Cardiac septum (tissue), 1 donor: ENCODE measurements around the gene C10orf67. TPM values are rescaled to one million over a fixed set of nuclear protein-coding genes. Genes with fewer than 3 reads are reported as not detected.
"Not testable (repeated sequence)": the region's sequence is repeated elsewhere in the genome, so short reads cannot be mapped to it uniquely, and the experiment has no call there.

Source experiments
- DNase-seq: peaks from one replicate; pipeline ENCODE4 v3.0.0-alpha.2; 2020; ENCODE audit warnings: low spot score
- intact Hi-C: fragments of 100-400 bp; cut with DNase I; formaldehyde crosslinking; loops from one replicate; pipeline ENCODE4 v1.14.0; 2022
- total RNA-seq: library from RNA; stranded (reverse); fragmentation: NEBNext Ultra II Directional; extraction: Animal tissue kit (Norgen Biotek cat#: 25700); gene quantifications from one replicate; pipeline ENCODE4 v1.2.1, GENCODE V29; 2021
- donor health status: DM: no; HTN: no; CAD: no.

C10orf67 gene
- total RNA-seq, 1 donor from 2014 or later = 0.35 TPM

DNA sequence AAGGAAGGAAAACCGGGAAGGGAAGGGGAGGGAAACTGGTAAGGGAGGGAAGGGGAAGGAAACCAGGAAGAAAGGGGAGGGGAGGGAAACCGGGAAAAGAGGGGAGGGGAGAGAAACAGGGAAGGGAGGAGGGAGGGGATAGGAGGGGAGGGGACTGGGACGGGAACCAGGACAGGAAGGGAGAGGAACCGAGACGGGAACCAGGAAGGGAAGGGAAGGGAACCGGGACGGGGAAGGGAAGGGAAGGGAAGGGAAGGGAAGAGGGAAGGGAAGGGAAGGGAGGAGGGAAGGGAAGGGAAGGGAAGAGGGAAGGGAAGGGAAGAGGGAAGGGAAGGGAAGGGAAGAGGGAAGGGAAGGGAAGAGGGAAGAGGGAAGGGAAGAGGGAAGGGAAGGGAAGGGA, 13.6 kb downstream of the C10orf67 start:
- no peak for DNase-seq
- intact Hi-C loops = no loop called here

DNA sequence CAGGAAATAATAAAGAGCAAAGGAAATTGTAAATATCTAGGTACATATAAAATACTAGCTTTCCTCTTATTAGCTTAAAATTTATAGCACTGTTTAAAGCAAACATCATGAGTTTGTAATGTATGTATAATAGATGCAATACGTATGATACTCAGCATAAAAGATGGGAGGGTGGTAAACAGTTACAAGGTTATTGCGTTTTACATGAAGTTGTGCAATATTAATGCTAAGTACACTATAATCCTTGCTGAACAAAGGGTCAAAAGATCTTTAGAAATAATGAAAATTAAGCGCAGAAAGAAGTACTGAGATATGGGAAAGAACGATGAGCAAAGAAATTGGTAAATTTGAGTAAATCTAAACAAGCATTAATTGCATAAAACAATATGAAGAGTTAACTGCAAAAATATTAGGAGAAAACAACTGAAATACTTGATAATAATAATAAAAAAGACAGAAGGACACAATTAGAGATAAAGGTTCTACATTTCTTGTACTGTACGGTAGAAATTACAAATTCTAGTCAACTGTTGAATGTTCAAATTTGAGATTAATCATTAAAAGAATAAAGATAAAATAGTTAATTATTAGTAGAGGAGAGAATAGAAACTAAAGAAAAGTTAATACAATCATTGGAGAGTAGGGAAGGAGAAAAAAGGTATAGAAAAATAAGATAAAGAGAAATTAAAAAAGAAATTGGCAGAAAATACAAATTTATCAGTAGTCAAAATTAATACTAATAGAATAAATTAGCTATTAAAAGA, 17.9 kb downstream of the C10orf67 start:
- DNase-seq = no peak
- intact Hi-C loops = no loop called here

DNA sequence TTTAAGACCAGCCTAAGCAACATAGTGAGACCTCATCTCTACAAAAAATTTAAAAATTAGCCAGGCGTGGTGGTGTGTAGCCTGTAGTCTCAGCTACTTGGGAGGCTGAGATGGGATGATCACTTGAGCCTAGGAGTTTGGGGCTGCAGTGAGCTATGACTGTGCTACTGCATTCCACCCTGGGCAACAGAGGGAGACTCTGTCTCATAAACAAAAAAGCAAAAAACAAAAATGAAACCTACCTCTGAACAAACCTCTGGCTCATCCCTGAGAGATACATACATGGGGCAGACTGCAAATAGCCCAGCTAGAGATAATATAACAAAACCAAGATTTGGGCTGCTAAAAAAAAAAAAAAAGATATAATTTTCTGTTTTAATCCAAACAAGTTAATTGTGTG, 19.5 kb downstream of the C10orf67 start:
- intact Hi-C loops = no loop called here
- DNase-seq = no peak

DNA sequence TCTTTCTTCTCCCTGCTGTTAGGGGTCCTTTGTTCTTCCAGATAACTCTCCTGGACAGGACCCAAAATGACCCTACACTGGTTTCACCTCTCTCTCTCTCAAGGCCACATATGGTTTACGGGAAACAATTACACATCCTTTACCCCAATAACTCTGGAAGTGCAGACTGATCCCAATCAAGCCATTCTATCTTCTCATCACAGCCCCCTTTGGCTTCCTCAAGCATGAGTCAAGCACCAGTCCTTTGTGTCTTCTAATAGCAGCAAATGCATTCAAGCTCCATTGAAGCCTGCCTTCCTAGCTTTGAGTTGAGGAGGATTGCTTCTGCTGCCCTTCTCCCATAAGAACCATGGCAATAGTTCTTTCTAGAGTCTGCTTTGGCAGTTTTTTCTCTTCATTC, 20.2 kb downstream of the C10orf67 start:
- no peak for DNase-seq
- intact Hi-C loops = no loop called here

DNA sequence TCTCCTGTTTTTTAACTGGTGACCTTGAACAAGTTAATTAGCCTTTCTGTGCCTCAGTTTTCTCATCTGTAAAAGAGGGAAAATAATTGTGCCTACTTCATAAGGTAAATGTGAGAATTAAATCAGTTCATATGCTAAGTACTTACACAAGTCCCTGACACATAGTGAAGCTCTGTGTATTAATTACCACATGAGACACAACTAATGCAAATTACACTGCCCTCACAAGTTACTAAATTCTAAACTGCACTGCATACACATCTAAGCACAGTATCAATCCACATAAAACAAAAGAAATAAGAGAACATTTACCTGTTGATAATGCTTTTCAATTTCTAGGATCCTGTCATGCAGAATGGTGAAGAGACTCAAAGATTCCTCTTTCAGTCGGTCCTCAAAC, 22.5 kb downstream of the C10orf67 start:
- intact Hi-C loops = no loop called here
- DNase-seq = no peak

DNA sequence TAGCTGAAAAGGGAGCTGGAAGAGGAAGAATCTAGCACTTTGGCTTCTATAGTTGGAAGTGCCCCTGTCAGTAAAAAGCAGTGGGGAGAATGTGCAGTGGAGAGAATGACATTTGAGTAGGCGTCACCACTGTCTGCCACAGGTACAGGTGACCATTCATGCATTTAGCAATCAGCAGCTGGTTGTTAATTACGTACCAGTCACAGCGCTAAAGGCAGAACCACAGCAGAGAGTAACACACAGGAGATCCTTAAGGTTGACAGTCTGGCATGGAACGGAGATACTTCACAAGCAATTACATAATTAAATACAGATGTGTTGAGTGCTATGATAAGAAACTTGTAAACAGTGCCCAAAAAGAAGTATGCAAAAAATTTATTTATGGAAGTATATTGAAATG, 24.8 kb downstream of the C10orf67 start:
- no peak for DNase-seq
- intact Hi-C loops = loop anchor here (10.0 kb wide), 1 partner anchor 385 kb away; no protein-coding TSS in a partner anchor

DNA sequence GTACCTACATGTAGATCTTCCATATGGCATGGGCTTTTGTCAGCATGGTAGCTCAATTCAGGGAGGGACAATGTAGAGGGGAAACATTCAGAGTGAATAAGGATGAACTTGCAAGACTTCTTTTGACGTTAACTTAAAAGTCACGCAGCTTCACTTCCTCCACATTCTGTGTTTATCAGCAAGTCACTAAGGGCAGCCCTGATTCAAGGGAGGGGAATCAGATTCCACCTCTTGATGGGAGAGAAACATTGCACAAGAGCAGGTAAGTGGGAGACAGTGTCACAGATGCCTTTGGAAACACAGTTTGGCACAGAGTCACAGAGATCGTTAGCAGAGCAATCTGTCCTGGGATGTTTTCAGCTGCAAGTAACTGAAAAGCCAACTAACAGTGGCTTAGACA, 26.2 kb downstream of the C10orf67 start:
- intact Hi-C loops = loop anchor here (10.0 kb wide), 1 partner anchor 386 kb away; no protein-coding TSS in a partner anchor
- no peak for DNase-seq

DNA sequence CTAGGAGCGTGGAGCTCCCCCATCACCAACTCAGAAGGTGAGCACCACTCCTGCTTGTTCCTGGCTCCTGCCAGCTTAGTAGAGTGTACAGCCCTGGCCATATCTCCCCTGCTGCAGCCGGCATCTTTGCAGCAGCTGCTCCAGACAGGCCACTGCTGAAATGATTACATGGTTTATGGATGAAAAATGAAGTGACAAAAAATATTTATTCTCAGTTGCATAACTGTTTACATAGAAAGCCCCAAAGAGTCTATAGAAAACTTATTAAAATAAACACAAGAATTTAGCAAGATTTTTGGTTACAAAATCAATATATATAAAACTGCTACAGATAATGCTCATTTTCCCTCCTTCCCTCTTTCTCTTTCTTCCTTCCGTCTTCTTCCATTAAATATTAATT, 27.2 kb downstream of the C10orf67 start:
- no peak for DNase-seq

DNA sequence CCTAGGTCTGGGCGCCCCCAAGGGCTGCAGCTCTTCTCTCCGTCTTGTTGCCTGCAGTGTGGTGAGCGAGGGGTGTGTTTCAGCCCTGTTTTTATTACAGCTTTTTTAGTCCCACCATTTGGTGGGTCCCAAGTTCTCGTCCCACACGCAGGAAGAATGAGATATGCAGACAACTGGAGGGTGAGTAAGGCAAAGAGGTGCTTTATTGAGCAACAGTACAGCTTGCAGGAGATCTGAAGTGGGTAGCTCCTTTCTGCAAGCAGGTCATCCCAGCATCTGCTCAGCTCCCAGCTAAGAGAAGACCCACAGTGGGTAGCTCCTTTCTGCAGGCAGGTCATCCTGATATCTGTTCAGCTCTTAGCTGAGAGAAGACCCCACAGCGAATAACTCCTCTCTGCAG, 28.2 kb downstream of the C10orf67 start:
- intact Hi-C loops = loop anchor here (2.0 to 10.0 kb wide), 2 partner anchors 208 to 388 kb away; no protein-coding TSS in a partner anchor
- no peak for DNase-seq

More for the DNA sequence above, 27.2 kb downstream of the C10orf67 start:
- intact Hi-C loops = loop anchor here (2.0 to 10.0 kb wide), 2 partner anchors 207 to 387 kb away; no protein-coding TSS in a partner anchor

DNA sequence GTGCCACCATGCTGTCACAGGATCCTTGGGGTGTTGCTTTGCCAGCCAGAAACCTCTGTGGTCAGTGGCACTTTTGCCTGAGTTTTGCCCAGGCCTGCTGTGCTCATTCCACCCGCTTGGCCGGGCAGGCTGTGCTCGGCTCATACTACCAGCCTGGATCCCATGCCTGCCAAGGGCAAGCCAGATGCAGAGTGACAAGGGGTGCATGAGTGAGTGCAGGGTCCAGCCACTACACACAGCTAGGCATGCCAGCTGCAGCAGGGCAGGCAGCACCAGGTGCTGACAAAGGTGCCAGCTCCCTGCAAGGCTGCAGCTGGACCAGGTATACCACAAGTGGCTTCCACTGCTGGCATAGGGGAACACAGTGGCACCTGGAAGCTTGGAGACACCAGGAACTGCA, 28.6 kb downstream of the C10orf67 start:
- DNase-seq = no peak
- intact Hi-C loops = loop anchor here (2.0 to 10.0 kb wide), 2 partner anchors 209 to 389 kb away; no protein-coding TSS in a partner anchor

DNA sequence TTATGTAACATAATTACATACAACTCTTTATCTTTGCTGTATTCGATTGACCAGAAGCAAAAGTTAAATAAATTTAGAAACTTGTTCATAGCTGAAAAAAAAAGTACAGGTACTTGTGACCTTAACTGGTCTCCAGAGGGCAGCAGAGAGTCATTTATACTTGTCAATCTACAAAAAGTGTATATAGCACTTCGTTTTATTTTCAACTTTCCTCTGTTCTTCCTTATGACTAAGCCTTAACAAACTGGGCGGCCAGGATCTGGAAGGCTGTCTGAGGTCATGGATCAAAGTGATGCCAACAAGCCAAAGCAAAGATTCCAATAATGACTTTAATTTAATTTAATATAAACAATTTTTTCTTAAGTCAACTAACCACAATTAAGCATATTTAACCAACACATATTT, 29.8 kb downstream of the C10orf67 start:
- intact Hi-C loops = loop anchor here (5.0 to 10.0 kb wide), 2 partner anchors 342 to 390 kb away; no protein-coding TSS in a partner anchor
- DNase-seq = no peak

DNA sequence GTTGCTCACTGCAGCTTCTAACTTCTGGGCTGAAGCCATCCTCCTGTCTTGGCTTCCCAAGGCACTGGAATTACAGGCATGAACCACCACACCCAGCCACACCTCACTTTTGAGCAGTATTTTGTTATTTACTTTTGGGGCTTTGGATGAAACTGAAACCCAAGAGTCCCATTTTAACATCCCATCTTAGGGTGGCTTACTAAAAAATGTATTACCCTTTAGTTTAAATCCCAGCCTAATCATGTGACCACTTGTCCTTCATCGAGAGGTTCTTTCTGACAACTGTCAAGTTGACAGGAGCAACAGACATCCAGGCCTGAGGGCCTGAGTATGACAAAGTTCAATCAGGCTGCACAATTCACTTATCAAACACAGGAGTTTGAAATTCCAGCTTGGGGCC, 33.6 kb downstream of the C10orf67 start:
- DNase-seq = no peak
- intact Hi-C loops = loop anchor here (5.0 to 10.0 kb wide), 2 partner anchors 346 to 394 kb away; no protein-coding TSS in a partner anchor

DNA sequence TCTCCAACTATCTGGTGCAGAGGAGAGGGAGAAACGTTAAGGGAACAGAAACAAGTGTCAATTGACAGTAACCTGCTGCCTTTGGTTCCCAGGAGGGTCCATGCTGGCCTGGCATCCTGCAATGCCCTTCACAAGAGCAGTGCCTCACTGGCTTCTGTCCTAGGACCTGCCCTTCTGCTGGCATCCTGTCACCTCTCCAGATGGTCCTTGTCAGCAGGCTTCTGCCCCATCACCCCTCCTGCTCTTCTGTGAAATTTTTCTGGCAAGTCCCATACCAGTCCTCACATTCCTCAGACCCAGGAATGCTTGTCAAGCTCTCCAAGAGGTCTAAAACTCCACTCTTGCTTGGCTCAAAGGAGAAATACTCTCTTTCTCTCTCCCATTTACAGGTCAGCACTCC, 34.2 kb downstream of the C10orf67 start:
- DNase-seq = no peak
- intact Hi-C loops = loop anchor here (5.0 to 10.0 kb wide), 2 partner anchors 347 to 394 kb away; no protein-coding TSS in a partner anchor

DNA sequence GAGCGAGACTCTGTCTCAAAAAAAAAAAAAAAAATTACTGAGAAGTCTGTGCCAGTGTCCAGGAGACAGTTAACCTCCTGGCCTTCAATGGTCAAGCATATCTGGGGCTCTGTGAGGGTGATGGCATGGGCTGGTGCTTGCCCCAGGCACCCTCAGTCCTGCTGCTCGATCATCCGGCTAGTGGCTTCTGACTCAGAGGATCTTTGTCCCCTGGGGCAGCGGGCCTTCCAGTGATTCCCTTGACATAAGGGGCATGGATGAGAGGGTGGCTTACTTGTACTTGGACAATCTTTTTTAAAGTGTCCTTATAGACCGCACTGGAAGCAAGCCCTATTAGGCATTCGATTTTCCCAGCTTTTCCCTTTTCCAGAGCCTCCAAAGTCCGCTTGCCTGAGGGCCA, 44.6 kb downstream of the C10orf67 start:
- not testable (repeated sequence) for DNase-seq
- intact Hi-C loops = loop anchor here (10.0 kb wide), 1 partner anchor 135 kb away; no protein-coding TSS in a partner anchor

DNA sequence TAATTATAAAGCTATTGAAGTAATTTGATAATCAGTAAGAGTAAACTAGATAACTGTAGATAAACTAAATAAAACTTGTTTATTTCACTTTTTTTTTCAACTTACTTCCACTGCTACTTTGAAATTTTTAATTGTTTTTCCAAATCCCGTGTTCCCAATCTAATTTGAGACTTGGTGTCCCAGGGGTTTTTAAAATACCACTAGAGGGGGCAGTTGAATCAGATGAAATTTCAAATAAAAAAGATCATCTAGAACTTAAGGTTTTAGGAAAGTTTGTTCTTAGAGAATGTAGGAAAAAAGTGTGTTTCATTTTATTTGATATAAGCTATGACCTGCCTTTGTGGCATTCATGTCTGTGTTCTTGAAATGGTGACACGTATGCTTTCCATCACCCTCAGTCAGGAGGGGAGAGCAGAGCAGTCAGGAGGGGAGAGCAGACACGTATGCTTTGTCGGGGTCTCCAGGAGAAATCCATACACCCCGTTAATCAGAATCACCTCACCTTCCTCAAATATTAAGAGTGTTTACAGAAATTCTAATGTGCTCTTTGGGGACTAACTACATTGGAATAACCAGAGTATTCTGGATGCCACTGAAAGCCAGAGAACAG, 49.9 kb downstream of the C10orf67 start:
- DNase-seq = no peak
- intact Hi-C loops = loop anchor here (10.0 kb wide), 1 partner anchor 130 kb away; no protein-coding TSS in a partner anchor

DNA sequence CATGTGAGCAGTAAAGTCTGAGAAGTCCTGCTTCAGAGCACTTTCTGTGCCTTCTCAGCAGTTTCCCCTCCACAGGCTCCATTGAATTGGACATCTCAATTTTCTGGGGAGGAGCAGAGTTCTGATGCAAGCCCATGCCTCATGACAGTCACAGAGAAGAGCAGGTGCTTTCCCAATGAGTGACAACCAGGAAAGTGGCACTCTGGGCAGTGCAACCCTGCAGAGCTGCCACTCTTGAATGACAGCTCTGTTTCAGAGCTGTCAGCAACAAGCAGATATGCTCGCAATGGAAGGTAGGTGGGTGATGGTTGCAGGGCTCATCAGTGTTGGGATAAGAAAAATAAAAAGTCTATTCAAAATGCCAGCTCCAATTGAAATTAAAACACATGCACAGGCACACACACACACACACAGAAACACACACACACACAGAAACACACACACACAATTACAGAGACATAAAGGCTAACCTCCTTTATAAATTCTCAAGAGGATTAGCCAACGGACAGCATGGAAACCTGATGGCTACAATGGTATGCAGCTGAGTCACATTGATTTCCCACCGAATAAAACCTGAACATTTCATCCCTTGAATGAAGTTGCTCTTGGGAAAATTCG, 50.5 kb downstream of the C10orf67 start:
- DNase-seq = no peak
- intact Hi-C loops = loop anchor here (10.0 kb wide), 1 partner anchor 129 kb away; no protein-coding TSS in a partner anchor

DNA sequence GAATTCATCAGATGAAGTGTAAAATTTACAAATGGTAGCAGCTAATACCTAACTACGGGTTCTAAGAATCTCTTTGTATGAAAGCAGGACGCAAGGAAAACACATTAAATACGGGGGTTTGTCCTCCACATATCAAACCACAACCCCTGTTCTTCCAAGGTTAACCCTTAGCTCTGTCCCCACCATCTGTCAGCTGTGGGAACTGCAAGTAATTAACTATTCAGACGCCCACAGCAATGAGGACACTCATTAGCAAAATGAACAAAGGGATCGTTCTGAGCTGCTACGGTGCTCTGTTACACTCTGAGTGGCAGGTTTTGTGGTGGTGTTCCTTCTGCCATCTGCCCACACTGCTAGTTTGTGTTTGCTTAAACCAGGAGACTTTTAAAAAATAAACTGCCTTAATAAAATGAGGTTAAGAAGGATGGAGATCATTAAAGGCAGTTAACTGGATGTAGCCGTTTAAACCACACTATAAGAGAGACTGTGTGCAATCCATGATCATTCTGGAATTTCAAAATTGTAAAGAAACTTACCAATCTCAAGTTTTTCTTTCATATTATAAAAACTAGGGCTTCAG, 51.4 kb downstream of the C10orf67 start:
- intact Hi-C loops = loop anchor here (10.0 kb wide), 1 partner anchor 128 kb away; no protein-coding TSS in a partner anchor
- no peak for DNase-seq

DNA sequence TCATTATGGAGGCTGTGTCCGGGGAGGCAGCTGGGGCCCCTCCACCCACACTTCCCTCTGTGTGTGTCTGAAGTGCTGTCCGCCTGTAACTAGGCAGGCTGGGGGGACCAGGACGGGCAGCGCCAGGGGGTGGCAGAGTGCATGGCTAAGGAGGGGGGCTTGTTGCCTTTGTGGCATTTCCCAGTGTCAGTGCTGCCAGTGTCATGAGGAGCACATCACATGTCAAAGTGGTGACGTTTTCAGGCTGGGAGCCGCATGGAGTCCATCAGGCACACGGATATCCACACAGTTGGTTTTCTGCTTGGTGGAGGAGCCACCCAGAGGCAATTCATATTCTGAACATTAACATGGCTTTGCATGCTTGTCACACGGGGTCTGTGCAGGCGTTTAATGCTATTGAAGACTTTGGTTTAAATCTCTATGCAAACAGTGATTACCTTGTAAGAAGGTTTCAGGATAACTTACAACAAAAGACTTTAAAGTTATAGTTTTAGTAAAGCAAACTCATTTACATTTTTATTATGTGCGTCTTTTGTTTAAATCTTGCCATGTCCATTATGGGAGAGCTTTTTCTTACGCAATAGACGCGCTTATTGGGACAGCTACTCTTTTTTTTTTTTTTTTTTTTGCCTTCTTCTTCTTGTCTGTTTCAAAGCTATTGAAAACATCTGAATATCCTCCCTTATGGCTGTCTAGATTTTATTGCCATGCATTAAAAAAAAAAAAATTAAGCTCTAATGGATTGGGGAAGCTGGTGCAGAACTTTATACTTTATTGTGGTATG, 52.9 kb downstream of the C10orf67 start:
- intact Hi-C loops = loop anchor here (10.0 kb wide), 1 partner anchor 127 kb away; no protein-coding TSS in a partner anchor
- DNase-seq = no peak
